Stomach (tissue), 9 donors: ENCODE data around the gene PARP4. TPM values are rescaled to one million over a fixed set of nuclear protein-coding genes. Genes with fewer than 3 reads are reported as not detected.
"Not testable (repeated sequence)": the region's sequence is repeated elsewhere in the genome, so short reads cannot be mapped to it uniquely, and the experiment has no call there.

ENCODE experiments used
- DNase-seq, 2 donors: peaks; one replicate each; pipeline versions ENCODE4 v3.0.0 to v3.0.0-alpha.2; 2013 to 2019
- H3K27ac ChIP-seq, 5 donors: fragments of 200-600 bp in 4 of 5; sonication (generic) in 4 of 5; one replicate each; pipeline ENCODE4 v1.5.1; 2013 to 2019; ENCODE audit warnings: mild to moderate bottlenecking in 1 of 5, moderate library complexity in 1 of 5
- H3K27me3 ChIP-seq, 3 donors: fragments of 200-600 bp; sonication (generic); one replicate each; pipeline ENCODE4 v1.5.1; 2017 to 2019; ENCODE audit warnings: mixed run types in 1 of 3
- H3K36me3 ChIP-seq, 4 donors: fragments of 200-600 bp; sonication (generic); 1 replicate in 3 of 4; 2 replicates in 1 of 4; pipeline ENCODE4 v1.5.1; 2016 to 2019
- H3K4me1 ChIP-seq, 4 donors: fragments of 200-600 bp; sonication (generic); one replicate each; pipeline ENCODE4 v1.5.1; 2016 to 2019
- H3K4me3 ChIP-seq, 4 donors: fragments of 200-600 bp; sonication (generic) in 3 of 4; one replicate each; pipeline ENCODE4 v1.5.1; 2016 to 2019; ENCODE audit warnings: mild to moderate bottlenecking in 1 of 4
- H3K9me3 ChIP-seq, 4 donors: fragments of 200-600 bp; sonication (generic); one replicate each; pipeline ENCODE4 v1.5.1; 2016 to 2019
- CTCF ChIP-seq, 7 experiments: fragments of 450-650 bp in 4 of 7; fragments of 200-600 bp in 3 of 7; sonication (generic) in 3 of 7; IDR thresholded peaks; one replicate each; pipeline ENCODE4 v1.5.1; 2016 to 2019; ENCODE audit warnings: antibody characterized with exemption in 7 of 7, control low read depth in 2 of 7, mild to moderate bottlenecking in 1 of 7
- EP300 ChIP-seq: sonication (generic); formaldehyde crosslinking; IDR thresholded peaks from one replicate; pipeline ENCODE4 v1.6.1; 2017; ENCODE audit warnings: antibody characterized with exemption
- POLR2A ChIP-seq, 4 donors: fragments of 450-650 bp; IDR thresholded peaks; one replicate each; pipeline ENCODE4 v1.6.1; 2016; ENCODE audit warnings: antibody characterized with exemption in 4 of 4, control low read depth in 2 of 4, mild to moderate bottlenecking in 1 of 4, moderate library complexity in 1 of 4
- POLR2AphosphoS5 ChIP-seq, 3 donors: sonication (generic); formaldehyde crosslinking; IDR thresholded peaks; one replicate each; pipeline ENCODE4 v1.6.1; 2016; ENCODE audit warnings: antibody characterized with exemption in 3 of 3
- WGBS, 5 donors: extraction: QIAGEN DNeasy Blood & Tissue Kit in 3 of 5; methylation state at CpG; one replicate each; pipeline versions ENCODE4 v1.1.5 to v1.1.7; 2013 to 2018; 5-methylcytosine and 5-hydroxymethylcytosine counted together
- intact Hi-C: fragments of 100-400 bp; cut with DNase I; formaldehyde crosslinking; loops from one replicate; pipeline ENCODE4 v1.15.1; 2023; ENCODE audit warnings: low total_unique reads
- polyA plus RNA-seq, 3 donors: library from polyadenylated mRNA; stranded (reverse); fragments of 200-250 nt; gene quantifications; one replicate each; pipeline ENCODE4 v1.2.3, GENCODE V29; 2013
- total RNA-seq, 5 donors: library from RNA; depleted of rRNA; stranded (reverse); fragments of >200 nt; gene quantifications; one replicate each; pipeline versions ENCODE4 v1.1.0 to v1.2.3, GENCODE V29; 2014 to 2016
- donor health status: healthy with polysubstance abuse.
- donor health status: Bipolar disorder and iron deficiency.
- donor health status: healthy.

PARP4 gene
- total and polyA plus RNA-seq, 8 donors = 13.9 to 85.2 (median 36.9) TPM

- no peak for DNase-seq
- no peak for TF ChIP-seq CTCF (IDR thresholded peaks at IDR 0.05)
- no peak for TF ChIP-seq EP300
- TF ChIP-seq POLR2AphosphoS5 (IDR thresholded peaks at IDR 0.05) = no peak
- TF ChIP-seq POLR2A (IDR thresholded peaks at IDR 0.05) = no peak
- Histone ChIP-seq H3K27ac (no peak overlapping the region), H3K9me3 (peaks cover 5 to 16% (median 11%) of the 10 kb centered on the region in 4 donors), H3K4me1 (no peaks in the 10 kb centered on the region), H3K27me3 (no peaks in the 10 kb centered on the region), H3K36me3 (no peaks in the 10 kb centered on the region), H3K4me3 (no peak overlapping the region)
- WGBS, 5 donors = 88 to 95% (median 92%) methylated on average over 3 to 4 of the region's 4 CpGs
- intact Hi-C loops = no loop called here
Observed at GRCh38 chr13:24392972-24393371, 119.6 kb downstream of the PARP4 start.

GRCh38 chr13:24391771-24392683, 120.6 kb downstream of the PARP4 start:
- H3K36me3 ChIP-seq, H3K4me1 ChIP-seq, H3K4me3 ChIP-seq, intact Hi-C loops, DNase-seq, H3K27me3 ChIP-seq, H3K27ac ChIP-seq: not testable (repeated sequence)
- peaks cover 3 to 16% (median 10%) of the 10 kb centered on the region in 4 donors for H3K9me3 ChIP-seq
- WGBS, 5 donors = 74 to 90% (median 88%) methylated on average over 23 to 27 of the region's 27 CpGs

GRCh38 chr13:24390795-24391194, 121.8 kb downstream of the PARP4 start:
- 83 to 88% (median 86%) methylated on average over 3 to 9 of the region's 9 CpGs for WGBS, 5 donors

GRCh38 chr13:24389506-24389905, 123.1 kb downstream of the PARP4 start:
- H3K27ac ChIP-seq = no peak overlapping the region
- no peak overlapping the region for H3K4me3 ChIP-seq
- H3K27me3 ChIP-seq = peaks cover 0 to 8% (median 0%) of the 10 kb centered on the region in 3 donors
- 55 to 73% (median 69%) methylated on average over 6 of the region's 6 CpGs for WGBS, 5 donors
- H3K36me3 ChIP-seq = no peaks in the 10 kb centered on the region
- no peaks in the 10 kb centered on the region for H3K4me1 ChIP-seq
- TF ChIP-seq CTCF (IDR thresholded peaks at IDR 0.05) (no peak), EP300 (no peak), POLR2A (IDR thresholded peaks at IDR 0.05) (no peak), POLR2AphosphoS5 (IDR thresholded peaks at IDR 0.05) (no peak)
- intact Hi-C loops = no loop called here
- H3K9me3 ChIP-seq = no peaks in the 10 kb centered on the region
- no peak for DNase-seq

More at GRCh38 chr13:24390795-24391194, 121.8 kb downstream of the PARP4 start:
- H3K4me3 ChIP-seq, H3K9me3 ChIP-seq, H3K27ac ChIP-seq, intact Hi-C loops, H3K36me3 ChIP-seq, DNase-seq, H3K4me1 ChIP-seq, H3K27me3 ChIP-seq: not testable (repeated sequence)

- H3K9me3 ChIP-seq, H3K27me3 ChIP-seq, H3K27ac ChIP-seq, H3K4me3 ChIP-seq, H3K4me1 ChIP-seq, intact Hi-C loops, H3K36me3 ChIP-seq, DNase-seq: not testable (repeated sequence)
- WGBS, 5 donors = 66 to 74% (median 70%) methylated on average over 6 to 7 of the region's 7 CpGs
Observed at GRCh38 chr13:24388743-24389142, 123.8 kb downstream of the PARP4 start.
